ENCODE data around the gene ACTG2. TPM values are rescaled to one million over a fixed set of nuclear protein-coding genes. Genes with fewer than 3 reads are reported as not detected.
"Not testable (repeated sequence)": the region's sequence is repeated elsewhere in the genome, so short reads cannot be mapped to it uniquely, and the experiment has no call there.

The ACTG2 gene
- total RNA-seq, 4 donors from 2014 or later, result 394 to 3,499 (median 729) TPM

GRCh38 chr2:73937103-73937885 lies 44.5 kb downstream of the ACTG2 start:
- intact Hi-C loops (cut with DNase I; ENCODE audit: low total_unique reads), result no loop called here
- H3K36me3 ChIP-seq, result no peaks in the 10 kb centered on the region

GRCh38 chr2:73937899-73938298 lies 45.1 kb downstream of the ACTG2 start:
- Histone ChIP-seq H3K36me3 (no peaks in the 10 kb centered on the region), H3K9me3 (no peaks in the 10 kb centered on the region), H3K4me1 (peaks cover 0 to 14% (median 0%) of the 10 kb centered on the region in 4 donors), H3K27ac (no peak overlapping the region), H3K4me3 (no peak overlapping the region), H3K27me3 (no peaks in the 10 kb centered on the region)
- intact Hi-C loops (cut with DNase I; ENCODE audit: low total_unique reads) (no loop called here), in situ Hi-C loops (cut with MboI; ENCODE audit: low pct_ligation_motif_present in 1 of 4, low pct_unique_long_range_greater_than_20kb in 1 of 4, low sequenced_read_pairs in 3 of 4) (no loop called here)
- TF ChIP-seq EP300 (IDR thresholded peaks at IDR 0.05; ENCODE audit: low read depth), result no peak
- TF ChIP-seq CTCF (IDR thresholded peaks at IDR 0.05), result no peak
- TF ChIP-seq POLR2A (IDR thresholded peaks at IDR 0.05), result no peak
- no peak for TF ChIP-seq POLR2AphosphoS5 (IDR thresholded peaks at IDR 0.05)
- no peak for DNase-seq

More at GRCh38 chr2:73937103-73937885, 44.5 kb downstream of the ACTG2 start:
- 83 to 95% methylated on average over 4 of the region's 4 CpGs for WGBS, 2 donors (ENCODE audit: low coverage in 1 of 2)
- no peak for DNase-seq
- Histone ChIP-seq H3K27ac (no peak overlapping the region), H3K27me3 (no peaks in the 10 kb centered on the region), H3K4me3 (no peak overlapping the region), H3K4me1 (peaks cover 0 to 14% (median 1%) of the 10 kb centered on the region in 4 donors), H3K9me3 (no peaks in the 10 kb centered on the region)
- in situ Hi-C loops (cut with MboI; ENCODE audit: low pct_ligation_motif_present in 1 of 4, low pct_unique_long_range_greater_than_20kb in 1 of 4, low sequenced_read_pairs in 3 of 4), result no loop called here
- TF ChIP-seq EP300 (IDR thresholded peaks at IDR 0.05; ENCODE audit: low read depth) (no peak), POLR2AphosphoS5 (IDR thresholded peaks at IDR 0.05) (no peak)

GRCh38 chr2:73938718-73939352 lies 46.0 kb downstream of the ACTG2 start:
- Histone ChIP-seq H3K27ac (no peak overlapping the region), H3K27me3 (no peaks in the 10 kb centered on the region), H3K9me3 (no peaks in the 10 kb centered on the region), H3K4me3 (no peak overlapping the region), H3K36me3 (no peaks in the 10 kb centered on the region), H3K4me1 (peaks cover 0 to 14% (median 0%) of the 10 kb centered on the region in 4 donors)
- intact Hi-C loops (cut with DNase I; ENCODE audit: low total_unique reads), result no loop called here
- no peak for TF ChIP-seq EP300 (IDR thresholded peaks at IDR 0.05; ENCODE audit: low read depth)
- TF ChIP-seq POLR2AphosphoS5 (IDR thresholded peaks at IDR 0.05), result no peak
- no peak for TF ChIP-seq POLR2A (IDR thresholded peaks at IDR 0.05)
- TF ChIP-seq CTCF (IDR thresholded peaks at IDR 0.05), result no peak
- no peak for DNase-seq
- in situ Hi-C loops (cut with MboI; ENCODE audit: low pct_ligation_motif_present in 1 of 4, low pct_unique_long_range_greater_than_20kb in 1 of 4, low sequenced_read_pairs in 3 of 4), result no loop called here
- 87% methylated on average over 3 to 5 of the region's 5 CpGs for WGBS, 2 donors (ENCODE audit: low coverage in 1 of 2)

GRCh38 chr2:73939419-73939818 lies 46.6 kb downstream of the ACTG2 start:
- no peaks in the 10 kb centered on the region for H3K27me3 ChIP-seq
- peaks cover 0 to 14% (median 0%) of the 10 kb centered on the region in 4 donors for H3K4me1 ChIP-seq
- no peak overlapping the region for H3K4me3 ChIP-seq
- WGBS, 2 donors (ENCODE audit: low coverage in 1 of 2), result 89% methylated on average over 2 of the region's 2 CpGs; no CpG with 5 or more reads in 1 of the 2 donors
- H3K36me3 ChIP-seq, result no peaks in the 10 kb centered on the region
- H3K27ac ChIP-seq, result no peak overlapping the region
- intact Hi-C loops (cut with DNase I; ENCODE audit: low total_unique reads), result no loop called here
- TF ChIP-seq CTCF (IDR thresholded peaks at IDR 0.05) (no peak), POLR2AphosphoS5 (IDR thresholded peaks at IDR 0.05) (no peak), POLR2A (IDR thresholded peaks at IDR 0.05) (no peak), EP300 (IDR thresholded peaks at IDR 0.05; ENCODE audit: low read depth) (no peak)
- in situ Hi-C loops (cut with MboI; ENCODE audit: low pct_ligation_motif_present in 1 of 4, low pct_unique_long_range_greater_than_20kb in 1 of 4, low sequenced_read_pairs in 3 of 4), result no loop called here
- H3K9me3 ChIP-seq, result no peaks in the 10 kb centered on the region
- no peak for DNase-seq

GRCh38 chr2:73940066-73940465 lies 47.3 kb downstream of the ACTG2 start:
- H3K4me3 ChIP-seq; H3K36me3 ChIP-seq; in situ Hi-C loops (cut with MboI; ENCODE audit: low pct_ligation_motif_present in 1 of 4, low pct_unique_long_range_greater_than_20kb in 1 of 4, low sequenced_read_pairs in 3 of 4); H3K9me3 ChIP-seq; H3K27me3 ChIP-seq; DNase-seq; intact Hi-C loops (cut with DNase I; ENCODE audit: low total_unique reads); H3K27ac ChIP-seq: not testable (repeated sequence)
- WGBS, 2 donors (ENCODE audit: low coverage in 1 of 2), result 93% methylated on average over 1 of the region's 1 CpG; no CpG with 5 or more reads in 1 of the 2 donors
- H3K4me1 ChIP-seq, result peaks cover 0 to 14% (median 0%) of the 10 kb centered on the region in 4 donors

All from transverse colon (tissue), 4 donors.